Naive thymus-derived CD4-positive, alpha-beta T cell (primary cell): Measurements from ENCODE around the gene GMDS. TPM values are rescaled to one million over a fixed set of nuclear protein-coding genes. Genes with fewer than 3 reads are reported as not detected.

Experiments
- ATAC-seq: fragments of 150-1000 bp; cut with Tn5 transposase; 2 replicates; pipeline ENCODE4 v1.10.0; 2021; ENCODE audit warnings: mild to moderate bottlenecking, moderate library complexity
- CTCF ChIA-PET: fragments of 350-600 bp; sonication (Branson Sonifier 250); formaldehyde crosslinking; loops from one replicate; lab custom pipeline; 2021; ENCODE audit warnings: antibody characterized with exemption; lab: Charles Lee
- POLR2A ChIA-PET: fragments of 350-600 bp; sonication (Branson Sonifier 250); formaldehyde crosslinking; loops from one replicate; lab custom pipeline; 2021; ENCODE audit warnings: antibody characterized with exemption, inconsistent platforms; lab: Charles Lee
- DNase-seq, 9 donors: peaks; one replicate each; pipeline versions ENCODE4 v3.0.0 to v3.0.0-alpha.2; 2020 to 2022; ENCODE audit warnings: mixed read lengths in 1 of 9
- H3K27ac ChIP-seq: one replicate; pipeline ENCODE4 v1.7.0; 2013; ENCODE audit warnings: mild to moderate bottlenecking, low read depth, low read length, moderate library complexity
- H3K27me3 ChIP-seq, 2 donors: one replicate each; pipeline ENCODE4 v1.7.0; 2013; ENCODE audit warnings: low read length in 2 of 2, mild to moderate bottlenecking in 2 of 2, moderate library complexity in 2 of 2; ENCODE audit not compliant: control insufficient read depth in 2 of 2, insufficient read depth in 2 of 2
- H3K36me3 ChIP-seq, 3 experiments: 1 replicate in 2 of 3; 2 replicates in 1 of 3; pipeline ENCODE4 v1.7.0; 2013; ENCODE audit warnings: low read length in 3 of 3, mild to moderate bottlenecking in 3 of 3, moderate library complexity in 1 of 3; ENCODE audit not compliant: insufficient read depth in 3 of 3, control insufficient read depth in 2 of 3
- H3K4me1 ChIP-seq, 2 donors: one replicate each; pipeline ENCODE4 v1.7.0; 2013; ENCODE audit warnings: low read length in 2 of 2, mild to moderate bottlenecking in 2 of 2, moderate library complexity in 1 of 2; ENCODE audit not compliant: control insufficient read depth in 2 of 2, insufficient read depth in 2 of 2
- H3K4me3 ChIP-seq: 2 replicates; pipeline ENCODE4 v1.7.0; 2013; ENCODE audit warnings: mild to moderate bottlenecking, low read length
- H3K9me3 ChIP-seq, 3 experiments: 1 replicate in 2 of 3; 2 replicates in 1 of 3; pipeline ENCODE4 v1.7.0; 2013; ENCODE audit warnings: low read length in 3 of 3; ENCODE audit not compliant: control insufficient read depth in 2 of 3
- H3K27ac Mint-ChIP-seq, 9 donors: one replicate each; pipeline ENCODE4 v1.8.0; 2020 to 2022; ENCODE audit warnings: mixed read lengths in 9 of 9, mild to moderate bottlenecking in 8 of 9, moderate library complexity in 5 of 9, inconsistent platforms in 2 of 9
- H3K27me3 Mint-ChIP-seq, 5 donors: one replicate each; pipeline ENCODE4 v1.8.0; 2021 to 2022; ENCODE audit warnings: mixed read lengths in 5 of 5, mild to moderate bottlenecking in 1 of 5
- H3K36me3 Mint-ChIP-seq, 5 donors: one replicate each; pipeline ENCODE4 v1.8.0; 2020 to 2022; ENCODE audit warnings: mixed read lengths in 5 of 5, mild to moderate bottlenecking in 3 of 5, inconsistent platforms in 1 of 5
- H3K4me1 Mint-ChIP-seq, 7 donors: one replicate each; pipeline ENCODE4 v1.8.0; 2020 to 2022; ENCODE audit warnings: mixed read lengths in 7 of 7, mild to moderate bottlenecking in 3 of 7, inconsistent platforms in 1 of 7
- H3K4me3 Mint-ChIP-seq, 10 donors: one replicate each; pipeline ENCODE4 v1.8.0; 2020 to 2022; ENCODE audit warnings: mild to moderate bottlenecking in 10 of 10, mixed read lengths in 10 of 10, moderate library complexity in 6 of 10, inconsistent platforms in 2 of 10
- H3K9me3 Mint-ChIP-seq, 11 donors: one replicate each; pipeline ENCODE4 v1.8.0; 2020 to 2022; ENCODE audit warnings: mixed read lengths in 11 of 11, mild to moderate bottlenecking in 4 of 11, inconsistent platforms in 1 of 11, moderate library complexity in 1 of 11
- intact Hi-C, 2 donors: fragments of 100-400 bp; cut with micrococcal nuclease; formaldehyde crosslinking; loops; one replicate each; pipeline ENCODE4 v1.15.1; 2023
- polyA plus RNA-seq, 2 donors: library from polyadenylated mRNA; unstranded; fragments of 300-500 nt; fragmentation: Illumina TruSeq; gene quantifications; one replicate each; pipeline ENCODE4 v1.2.3, GENCODE V29; 2021
- total RNA-seq, 6 experiments: library from RNA in 5 of 6; stranded (reverse) in 5 of 6; gene quantifications; 1 replicate in 5 of 6; 2 replicates in 1 of 6; pipeline ENCODE4 v1.2.3 and lab custom pipeline; 2021 to 2026

The GMDS gene
- total and polyA plus RNA-seq, 7 experiments from 2014 or later: 12.7 to 33.9 (median 18.3) TPM

GRCh38 chr6:1984346-1984994, 260.9 kb downstream of the GMDS start:
- H3K27ac Mint-ChIP-seq: no peak overlapping the region
- Histone ChIP-seq H3K27me3 (no peaks in the 10 kb centered on the region), H3K9me3 (peaks cover 0 to 16% (median 0%) of the 10 kb centered on the region in 3 experiments), H3K4me1 (no peaks in the 10 kb centered on the region), H3K27ac (no peak overlapping the region), H3K4me3 (no peak overlapping the region), H3K36me3 (no peaks in the 10 kb centered on the region)
- peaks cover 27 to 52% (median 38%) of the 10 kb centered on the region in 5 donors for H3K36me3 Mint-ChIP-seq
- no peak for DNase-seq
- ATAC-seq: no peak
- H3K27me3 Mint-ChIP-seq: no peaks in the 10 kb centered on the region
- ChIA-PET CTCF (no interaction called here), POLR2A (no interaction called here)
- H3K4me1 Mint-ChIP-seq: peaks cover 0 to 4% (median 0%) of the 10 kb centered on the region in 7 donors
- peaks cover 10 to 63% (median 36%) of the 10 kb centered on the region in 11 donors for H3K9me3 Mint-ChIP-seq
- intact Hi-C loops: no loop called here
- H3K4me3 Mint-ChIP-seq: no peak overlapping the region

- ATAC-seq: no peak
- Histone ChIP-seq H3K27ac (no peak overlapping the region), H3K36me3 (no peaks in the 10 kb centered on the region), H3K27me3 (no peaks in the 10 kb centered on the region), H3K4me3 (no peak overlapping the region), H3K9me3 (peaks cover 0 to 16% (median 0%) of the 10 kb centered on the region in 3 experiments), H3K4me1 (no peaks in the 10 kb centered on the region)
- H3K27ac Mint-ChIP-seq: no peak overlapping the region
- peaks cover 0 to 4% (median 0%) of the 10 kb centered on the region in 7 donors for H3K4me1 Mint-ChIP-seq
- ChIA-PET POLR2A (no interaction called here), CTCF (no interaction called here)
- DNase-seq: no peak
- intact Hi-C loops: no loop called here
- no peak overlapping the region for H3K4me3 Mint-ChIP-seq
- no peaks in the 10 kb centered on the region for H3K27me3 Mint-ChIP-seq
- peaks cover 10 to 69% (median 39%) of the 10 kb centered on the region in 11 donors for H3K9me3 Mint-ChIP-seq
- H3K36me3 Mint-ChIP-seq: peaks cover 28 to 57% (median 40%) of the 10 kb centered on the region in 5 donors
Observed at GRCh38 chr6:1983850-1984249, 261.6 kb downstream of the GMDS start.

GRCh38 chr6:1972962-1973361, 272.4 kb downstream of the GMDS start:
- CTCF ChIA-PET: no interaction called here
- Mint-ChIP-seq H3K9me3 (no peaks in the 10 kb centered on the region), H3K4me3 (no peak overlapping the region), H3K36me3 (peaks cover 0 to 29% (median 13%) of the 10 kb centered on the region in 5 donors), H3K27ac (no peak overlapping the region), H3K4me1 (peaks cover 0 to 10% (median 7%) of the 10 kb centered on the region in 7 donors), H3K27me3 (no peaks in the 10 kb centered on the region)
- H3K4me3 ChIP-seq: no peak overlapping the region
- no peaks in the 10 kb centered on the region for H3K27me3 ChIP-seq
- POLR2A ChIA-PET: no interaction called here
- H3K9me3 ChIP-seq: no peaks in the 10 kb centered on the region
- ATAC-seq (no peak), DNase-seq (no peak)
- H3K36me3 ChIP-seq: no peaks in the 10 kb centered on the region
- intact Hi-C loops: no loop called here
- H3K27ac ChIP-seq: no peak overlapping the region
- no peaks in the 10 kb centered on the region for H3K4me1 ChIP-seq

- no peak overlapping the region for H3K4me3 Mint-ChIP-seq
- intact Hi-C loops: no loop called here
- Histone ChIP-seq H3K27me3 (no peaks in the 10 kb centered on the region), H3K9me3 (no peaks in the 10 kb centered on the region), H3K4me3 (no peak overlapping the region), H3K4me1 (no peaks in the 10 kb centered on the region), H3K27ac (no peak overlapping the region), H3K36me3 (no peaks in the 10 kb centered on the region)
- ATAC-seq (no peak), DNase-seq (no peak)
- peaks cover 0 to 3% (median 0%) of the 10 kb centered on the region in 11 donors for H3K9me3 Mint-ChIP-seq
- ChIA-PET CTCF (no interaction called here), POLR2A (no interaction called here)
- no peaks in the 10 kb centered on the region for H3K27me3 Mint-ChIP-seq
- peaks cover 0 to 19% (median 9%) of the 10 kb centered on the region in 5 donors for H3K36me3 Mint-ChIP-seq
- H3K27ac Mint-ChIP-seq: no peak overlapping the region
- H3K4me1 Mint-ChIP-seq: peaks cover 0 to 10% (median 7%) of the 10 kb centered on the region in 7 donors
Observed at GRCh38 chr6:1971612-1972011, 273.8 kb downstream of the GMDS start.

GRCh38 chr6:1970151-1970561, 275.2 kb downstream of the GMDS start:
- H3K27ac Mint-ChIP-seq: no peak overlapping the region
- H3K4me1 Mint-ChIP-seq: peaks cover 0 to 8% (median 7%) of the 10 kb centered on the region in 7 donors

GRCh38 chr6:1966713-1967112, 278.7 kb downstream of the GMDS start:
- no peak overlapping the region for H3K27ac Mint-ChIP-seq
- no peak overlapping the region for H3K4me3 ChIP-seq
- H3K9me3 ChIP-seq: no peaks in the 10 kb centered on the region
- no peak overlapping the region for H3K27ac ChIP-seq
- H3K27me3 Mint-ChIP-seq: no peaks in the 10 kb centered on the region
- POLR2A ChIA-PET: no interaction called here
- H3K4me1 ChIP-seq: no peaks in the 10 kb centered on the region
- H3K36me3 ChIP-seq: no peaks in the 10 kb centered on the region
- H3K9me3 Mint-ChIP-seq: peaks cover 0 to 6% (median 0%) of the 10 kb centered on the region in 11 donors
- CTCF ChIA-PET: no interaction called here
- DNase-seq (no peak), ATAC-seq (no peak)
- H3K4me3 Mint-ChIP-seq: no peak overlapping the region
- H3K36me3 Mint-ChIP-seq: peaks cover 0 to 38% (median 21%) of the 10 kb centered on the region in 5 donors
- peaks cover 0 to 8% (median 7%) of the 10 kb centered on the region in 7 donors for H3K4me1 Mint-ChIP-seq
- intact Hi-C loops: no loop called here
- H3K27me3 ChIP-seq: no peaks in the 10 kb centered on the region

More at GRCh38 chr6:1970151-1970561, 275.2 kb downstream of the GMDS start:
- Mint-ChIP-seq H3K27me3 (no peaks in the 10 kb centered on the region), H3K9me3 (peaks cover 0 to 6% (median 0%) of the 10 kb centered on the region in 11 donors), H3K36me3 (peaks cover 0 to 24% (median 18%) of the 10 kb centered on the region in 5 donors), H3K4me3 (no peak overlapping the region)
- H3K4me3 ChIP-seq: no peak overlapping the region
- H3K27ac ChIP-seq: no peak overlapping the region
- no peaks in the 10 kb centered on the region for H3K36me3 ChIP-seq
- DNase-seq (no peak), ATAC-seq (no peak)
- ChIA-PET CTCF (no interaction called here), POLR2A (no interaction called here)
- H3K4me1 ChIP-seq: no peaks in the 10 kb centered on the region
- H3K9me3 ChIP-seq: no peaks in the 10 kb centered on the region
- no peaks in the 10 kb centered on the region for H3K27me3 ChIP-seq
- intact Hi-C loops: no loop called here
